AG04450 (cell line): ENCODE data around the gene CNTN5. TPM values are rescaled to one million over a fixed set of nuclear protein-coding genes. Genes with fewer than 3 reads are reported as not detected.

Source experiments
- CTCF ChIA-PET: fragments of 300-600, 350-600 bp; formaldehyde crosslinking; extraction: SDS; loops from one replicate; lab custom pipeline; 2022; ENCODE audit warnings: antibody characterized with exemption, inconsistent platforms; lab: Charles Lee
- POLR2A ChIA-PET: fragments of 350-600 bp; formaldehyde crosslinking; extraction: SDS; loops from one replicate; lab custom pipeline; 2021; ENCODE audit warnings: antibody characterized with exemption, inconsistent platforms; lab: Yijun Ruan, JAX
- DNase-seq: peaks from one replicate; pipeline ENCODE4 v3.0.0-alpha.2; 2011; ENCODE audit warnings: low read depth, low spot score
- H3K27ac ChIP-seq: one replicate; pipeline ENCODE4 v1.5.1; 2012; ENCODE audit warnings: low read depth, low read length, control low read depth
- H3K27me3 ChIP-seq: one replicate; pipeline ENCODE4 v1.6.0; 2012; ENCODE audit warnings: low read length; ENCODE audit not compliant: control insufficient read depth, insufficient read depth
- H3K4me3 ChIP-seq: 2 replicates; pipeline ENCODE4 v1.5.1; 2011; ENCODE audit warnings: mild to moderate bottlenecking, low read depth, low read length, control low read depth
- H3K9me3 ChIP-seq: 2 replicates; pipeline ENCODE4 v1.5.1; 2012; ENCODE audit warnings: low read length; ENCODE audit not compliant: control insufficient read depth, insufficient read depth
- CTCF ChIP-seq: IDR thresholded peaks from 2 replicates; pipeline ENCODE4 v1.5.1; 2011; ENCODE audit warnings: low read depth, low read length, control low read depth, inconsistent platforms
- polyA plus RNA-seq: library from polyadenylated mRNA; depleted of rRNA; stranded (reverse); fragments of >200 nt; gene quantifications from 2 replicates; pipeline ENCODE4 v1.2.3, GENCODE V29; 2011

The CNTN5 gene
- polyA plus RNA-seq, 1 experiment = not detected

- Histone ChIP-seq H3K9me3 (no peaks in the 10 kb centered on the region), H3K27ac (no peak overlapping the region), H3K4me3 (no peak overlapping the region), H3K27me3 (no peaks in the 10 kb centered on the region)
- no peak for TF ChIP-seq CTCF
- POLR2A ChIA-PET = no interaction called here
- DNase-seq = no peak
- CTCF ChIA-PET = no interaction called here
Observed at GRCh38 chr11:99589771-99590170, 569.0 kb downstream of the CNTN5 start.

GRCh38 chr11:99592266-99592665 lies 571.5 kb downstream of the CNTN5 start:
- no peak for DNase-seq
- Histone ChIP-seq H3K9me3 (no peaks in the 10 kb centered on the region), H3K27ac (no peak overlapping the region)

GRCh38 chr11:99593197-99593596 lies 572.4 kb downstream of the CNTN5 start:
- Histone ChIP-seq H3K27ac (no peak overlapping the region), H3K4me3 (no peak overlapping the region), H3K27me3 (no peaks in the 10 kb centered on the region), H3K9me3 (no peaks in the 10 kb centered on the region)
- POLR2A ChIA-PET = no interaction called here
- CTCF ChIA-PET = no interaction called here
- no peak for TF ChIP-seq CTCF
- DNase-seq = no peak

More at GRCh38 chr11:99592266-99592665, 571.5 kb downstream of the CNTN5 start:
- no peaks in the 10 kb centered on the region for H3K27me3 ChIP-seq
- no peak for TF ChIP-seq CTCF
- H3K4me3 ChIP-seq = no peak overlapping the region
- ChIA-PET POLR2A (no interaction called here), CTCF (no interaction called here)

- Histone ChIP-seq H3K27me3 (no peaks in the 10 kb centered on the region), H3K27ac (no peak overlapping the region), H3K4me3 (no peak overlapping the region), H3K9me3 (no peaks in the 10 kb centered on the region)
- ChIA-PET POLR2A (no interaction called here), CTCF (no interaction called here)
- no peak for DNase-seq
- no peak for TF ChIP-seq CTCF
Observed at GRCh38 chr11:99601179-99601578, 580.4 kb downstream of the CNTN5 start.

GRCh38 chr11:99614352-99614751 lies 593.6 kb downstream of the CNTN5 start:
- DNase-seq = no peak
- Histone ChIP-seq H3K27me3 (no peaks in the 10 kb centered on the region), H3K4me3 (no peak overlapping the region), H3K27ac (no peak overlapping the region), H3K9me3 (no peaks in the 10 kb centered on the region)
- TF ChIP-seq CTCF = no peak
- ChIA-PET POLR2A (no interaction called here), CTCF (no interaction called here)
